Stimulated activated CD4-positive, alpha-beta T cell treated with anti-CD3 and anti-CD28 coated beads, Interleukin-1b, Interleukin-23, amount 100 ng/mL, for 4 hours (primary cell): ENCODE results near the gene NSMCE1.

Source experiments
- DNase-seq, 2 donors: peaks; one replicate each; pipeline ENCODE4 v3.0.0-alpha.2; 2020; ENCODE audit warnings: low read depth in 2 of 2

The NSMCE1 gene, protein sequence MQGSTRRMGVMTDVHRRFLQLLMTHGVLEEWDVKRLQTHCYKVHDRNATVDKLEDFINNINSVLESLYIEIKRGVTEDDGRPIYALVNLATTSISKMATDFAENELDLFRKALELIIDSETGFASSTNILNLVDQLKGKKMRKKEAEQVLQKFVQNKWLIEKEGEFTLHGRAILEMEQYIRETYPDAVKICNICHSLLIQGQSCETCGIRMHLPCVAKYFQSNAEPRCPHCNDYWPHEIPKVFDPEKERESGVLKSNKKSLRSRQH

DNA sequence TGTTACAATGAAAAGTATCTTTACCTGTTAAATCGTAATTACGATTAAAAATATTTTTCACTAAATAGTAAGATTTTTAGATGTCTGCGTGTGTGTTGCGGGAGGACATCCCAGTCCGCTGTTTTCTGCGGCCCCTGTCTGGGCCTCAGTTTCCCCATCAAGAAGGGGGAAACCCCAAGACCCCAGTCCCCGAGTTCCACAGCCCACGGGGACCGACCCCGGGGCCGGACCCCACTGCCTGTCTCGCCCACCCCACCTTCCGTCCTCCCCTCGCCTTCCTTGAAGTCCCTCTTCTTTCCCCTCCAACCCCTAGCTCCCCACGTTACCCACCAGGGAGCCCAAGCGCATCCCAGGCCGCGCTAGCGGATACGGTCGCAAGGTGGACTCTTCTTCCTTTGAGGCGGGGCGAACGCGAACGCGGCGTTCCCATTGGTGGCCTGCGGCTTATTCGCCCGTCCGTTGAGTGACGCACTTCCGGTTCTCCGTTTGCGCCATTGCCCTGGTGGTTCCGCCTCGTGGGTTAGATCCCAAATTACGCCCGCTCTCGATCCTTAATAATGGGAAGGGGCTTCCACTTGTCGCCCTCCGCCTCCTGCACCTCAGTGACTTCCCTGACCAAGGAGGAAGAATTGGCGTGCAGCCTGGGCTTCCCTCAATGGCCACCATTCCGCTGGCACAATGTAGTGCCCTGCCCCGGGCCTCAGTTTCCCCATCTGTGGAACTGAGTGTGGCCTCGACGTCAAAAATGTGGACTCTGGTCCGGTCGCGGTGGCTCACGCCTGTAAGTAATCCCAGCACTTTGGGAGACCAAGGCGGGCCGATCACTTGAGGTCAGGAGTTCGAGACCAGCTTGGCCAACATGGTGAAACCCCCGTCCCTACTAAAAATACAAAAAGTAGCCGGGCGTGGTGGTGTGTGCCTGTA lies at the start of gene NSMCE1:
NSMCE1 (minus strand) TSS at position 397 of the 924 bp plus-strand sequence. CDS start 11,202 bp downstream, outside the sequence.
- peak; percentile 94 to 97 for DNase-seq

DNA sequence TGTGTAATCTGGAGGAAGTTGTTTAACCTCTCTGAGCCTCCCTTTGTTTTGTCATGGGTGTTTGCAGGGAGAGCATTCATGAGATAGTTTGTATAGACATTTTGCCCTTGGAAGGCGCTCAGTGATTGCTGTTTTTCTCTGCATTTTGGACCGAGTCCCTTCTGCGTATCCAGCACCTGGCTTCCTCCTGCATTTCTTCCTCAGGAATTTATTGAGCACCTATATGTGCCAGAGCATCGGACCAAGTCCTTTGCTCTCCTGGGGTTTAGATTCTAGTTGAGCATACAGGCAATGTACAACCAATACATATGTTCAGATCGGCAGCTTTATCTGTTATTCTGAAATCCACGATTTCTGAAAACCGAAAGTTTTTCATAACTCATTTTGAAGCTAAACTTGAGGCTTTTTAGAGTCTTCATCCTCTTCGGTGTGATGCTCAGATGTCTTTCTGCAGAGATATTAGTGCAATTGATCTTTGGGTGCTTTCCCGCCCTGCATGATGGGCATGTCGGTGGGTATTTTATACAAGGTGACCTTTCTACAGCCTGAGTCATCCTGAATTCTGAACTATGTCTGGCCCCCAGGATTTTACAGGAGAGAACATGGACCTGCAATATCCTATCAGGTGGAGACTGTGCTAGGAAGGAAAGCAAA lies 49.3 kb upstream of the NSMCE1 start:
- DNase-seq = no peak

DNA sequence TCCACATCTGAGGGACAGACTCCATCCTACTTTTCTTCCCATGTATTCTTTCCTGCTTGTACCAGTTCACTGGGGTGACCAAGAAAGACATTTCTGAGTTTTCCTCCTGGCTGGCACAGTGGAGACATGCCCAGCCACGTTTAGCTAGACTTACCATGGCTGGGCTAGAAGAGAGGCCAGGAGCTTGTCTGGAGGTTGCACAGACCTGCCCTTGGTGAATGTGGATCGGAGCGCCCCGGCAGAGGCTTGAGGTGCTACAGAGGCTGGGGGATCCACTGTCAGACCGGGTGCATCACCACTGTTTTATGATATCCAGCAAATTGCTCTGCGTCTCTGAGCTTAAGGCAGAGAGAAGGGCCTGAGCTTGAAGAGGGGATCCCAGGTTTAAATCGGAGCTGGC lies 48.7 kb upstream of the NSMCE1 start:
- DNase-seq = no peak

DNA sequence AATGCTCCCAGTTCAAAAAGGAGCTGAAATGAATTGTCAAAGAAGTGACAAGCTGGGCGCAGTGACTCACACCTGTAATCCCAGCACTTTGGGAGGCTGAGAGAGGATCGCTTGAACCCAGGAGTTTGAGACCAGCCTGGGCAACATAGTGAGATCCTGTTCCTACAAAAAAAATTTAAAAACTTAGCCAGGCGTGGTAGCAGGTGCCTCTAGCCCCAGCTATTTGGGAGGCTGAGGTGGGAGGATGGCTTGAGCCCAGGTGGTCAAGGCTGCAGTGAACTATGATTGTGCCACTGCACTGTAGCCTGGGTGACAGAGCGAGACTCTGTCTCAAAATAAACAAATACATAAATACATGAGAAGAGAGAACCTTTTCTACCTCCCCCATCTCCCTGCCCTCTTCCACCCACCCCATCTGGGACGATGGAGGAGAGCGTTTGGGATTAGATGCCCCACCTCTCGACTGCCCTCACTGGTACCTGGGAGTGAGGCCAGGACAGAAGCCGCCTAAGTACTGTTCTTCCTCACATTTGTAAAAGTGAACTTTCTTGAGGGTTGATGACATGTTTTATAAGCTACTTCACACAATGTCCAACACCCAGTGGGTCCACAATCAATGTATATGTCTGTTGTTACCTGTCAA lies 47.6 kb upstream of the NSMCE1 start:
- no peak for DNase-seq

DNA sequence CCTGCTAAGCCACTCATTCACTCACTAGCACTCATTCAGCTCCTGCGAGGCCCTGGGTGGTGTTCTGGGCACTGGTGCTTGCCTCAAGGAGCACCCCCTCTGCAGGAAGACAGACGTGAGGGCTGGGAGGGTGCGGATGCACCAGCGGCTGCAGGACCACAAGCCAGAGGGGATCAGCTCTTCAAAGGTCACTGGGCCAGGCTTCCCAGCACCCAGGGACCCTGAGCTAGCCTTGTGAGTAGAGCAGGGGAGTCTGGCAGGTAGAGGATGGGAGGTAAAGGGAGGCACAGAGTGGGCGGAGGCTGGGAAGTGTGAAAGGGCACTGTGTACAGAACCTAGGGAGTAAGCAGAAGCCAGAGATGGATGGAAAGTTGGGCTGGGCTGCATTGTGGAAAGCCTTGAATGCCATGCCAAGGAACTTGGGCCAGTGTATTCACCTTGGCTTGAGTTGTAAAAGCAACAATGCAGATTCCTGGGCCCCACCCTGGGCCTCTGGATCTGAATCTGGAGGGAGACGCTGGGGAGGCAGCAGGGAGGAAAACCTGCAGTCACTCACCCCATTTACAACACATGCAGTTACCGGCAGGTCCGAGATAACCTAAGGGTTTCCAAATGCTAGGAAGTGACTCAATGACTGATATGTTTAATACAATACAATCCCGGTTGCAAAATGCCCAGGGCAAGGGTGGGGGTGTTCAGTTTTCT lies 46.9 kb upstream of the NSMCE1 start:
- DNase-seq = no peak

DNA sequence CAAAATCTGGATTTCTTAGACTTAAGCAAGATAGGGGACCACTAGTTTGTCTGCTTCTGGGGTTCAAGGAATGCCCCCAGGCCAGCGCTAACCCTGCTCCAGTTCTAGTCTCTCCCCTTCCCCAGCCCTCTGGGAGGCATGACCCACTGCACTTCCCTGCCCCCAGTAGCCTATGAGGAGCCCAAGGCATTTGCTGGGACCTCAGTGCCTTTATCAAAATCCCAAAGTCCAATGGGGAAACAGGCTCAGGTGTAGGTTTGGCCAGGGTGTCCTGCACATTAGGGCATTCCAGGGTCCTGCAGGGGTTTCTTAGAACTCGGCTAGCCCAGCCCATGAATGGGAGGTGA lies 46.4 kb upstream of the NSMCE1 start:
- no peak for DNase-seq

DNA sequence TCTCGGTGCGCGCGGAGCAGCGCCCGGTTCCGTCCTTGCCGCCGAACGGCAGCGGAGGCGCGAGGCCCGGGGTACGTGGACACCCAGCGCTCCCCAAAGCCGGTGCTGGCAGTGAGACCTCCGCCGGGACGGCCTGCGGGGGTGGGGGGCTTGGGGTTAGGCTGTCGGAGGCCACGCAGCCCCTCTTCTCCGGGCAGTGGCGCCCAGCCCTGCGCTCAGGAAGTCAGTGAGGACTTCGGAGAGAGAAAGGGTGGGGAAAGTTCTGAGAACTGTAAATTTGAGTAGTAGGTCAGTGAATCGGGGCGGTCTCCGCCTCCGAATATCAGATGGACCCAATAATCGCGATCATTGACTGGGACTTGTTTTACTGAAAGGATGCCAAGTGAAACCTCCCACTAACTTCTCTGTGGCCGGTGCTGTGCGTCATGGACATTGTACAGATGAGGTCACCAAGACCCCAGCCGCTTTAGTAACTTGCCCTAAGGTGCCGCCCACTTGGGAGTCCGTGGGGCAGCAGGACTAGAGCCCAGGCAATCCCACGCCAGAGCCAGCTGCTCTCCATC lies 45.7 kb upstream of the NSMCE1 start:
- DNase-seq = no peak

DNA sequence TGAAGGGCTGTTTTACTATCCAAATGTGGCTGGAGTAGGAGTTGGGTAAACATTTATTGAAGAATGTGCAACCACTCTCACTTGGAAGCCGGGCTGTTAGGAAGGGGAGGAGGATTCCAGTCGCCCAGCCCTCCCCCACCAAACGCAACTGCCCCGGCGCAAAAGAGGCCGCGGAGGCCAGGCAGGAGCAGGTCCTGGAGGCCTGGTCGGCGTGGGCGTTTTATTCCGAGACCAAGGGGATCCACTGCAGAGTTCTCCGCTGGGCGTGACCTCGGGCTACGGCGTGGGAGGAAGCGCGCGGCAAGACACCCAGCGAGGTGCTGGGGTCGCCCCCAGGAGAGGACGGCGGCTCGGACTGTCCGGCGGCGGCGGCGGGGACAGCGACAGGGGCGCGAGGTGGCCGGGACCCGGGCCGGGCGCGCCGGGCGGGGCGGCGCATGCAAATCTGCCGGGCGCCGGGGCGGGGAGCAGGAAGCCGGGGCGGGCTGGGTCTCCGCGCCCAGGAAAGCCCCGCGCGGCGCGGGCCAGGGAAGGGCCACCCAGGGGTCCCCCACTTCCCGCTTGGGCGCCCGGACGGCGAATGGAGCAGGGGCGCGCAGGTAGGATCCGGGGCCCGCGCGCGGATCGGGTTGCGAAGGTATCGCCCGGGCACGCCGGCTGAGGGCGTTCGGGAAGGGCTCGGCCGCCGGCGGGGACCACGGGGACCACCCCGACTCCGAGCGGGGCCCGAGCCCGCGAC lies 45.0 kb upstream of the NSMCE1 start, which contains the start of gene IL4R:
IL4R (plus strand) TSS at position 553 of the 739 bp plus-strand sequence. CDS start 26,230 bp downstream, outside the sequence.
- peak; percentile 43 to 58 for DNase-seq

DNA sequence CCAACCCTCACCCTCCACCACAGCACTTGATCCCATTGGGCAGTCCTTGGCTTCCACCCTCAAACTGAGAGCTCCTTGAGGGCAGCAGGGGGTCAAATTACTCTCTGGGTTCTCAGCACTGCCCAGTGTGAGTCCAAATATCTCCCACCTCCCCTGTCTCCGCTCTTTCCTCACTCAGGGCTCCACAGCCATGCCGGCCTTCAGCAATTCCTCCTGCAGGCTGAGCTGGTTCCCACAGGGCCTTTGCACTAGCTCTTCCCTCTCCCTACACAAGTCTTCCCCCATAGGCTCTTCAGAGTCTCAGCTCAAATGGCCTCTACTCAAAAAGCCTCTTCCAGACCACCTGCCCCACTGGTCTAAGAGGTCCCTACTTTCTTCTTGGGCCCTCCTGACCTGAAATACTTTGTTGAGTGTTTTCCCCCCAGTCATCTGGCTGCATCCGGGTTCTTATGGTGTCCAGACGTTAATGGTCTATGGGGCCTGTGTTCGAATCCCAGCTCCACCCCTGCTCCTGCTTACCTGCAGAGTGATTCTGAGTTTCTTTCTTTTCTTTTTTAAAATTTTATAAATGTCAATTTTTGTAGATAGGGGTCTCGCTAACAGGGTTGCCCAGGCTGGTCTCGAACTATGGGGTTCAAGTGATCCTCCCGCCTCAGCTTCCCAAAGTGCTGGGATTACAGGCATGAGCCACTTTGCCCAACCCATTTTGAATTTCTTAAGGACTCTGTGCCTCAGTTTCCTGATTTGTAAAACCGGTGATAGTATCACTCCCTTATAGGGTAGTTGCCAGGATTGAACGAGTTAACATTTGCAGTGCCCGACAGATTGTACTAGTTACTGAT lies 44.2 kb upstream of the NSMCE1 start:
- DNase-seq = no peak

DNA sequence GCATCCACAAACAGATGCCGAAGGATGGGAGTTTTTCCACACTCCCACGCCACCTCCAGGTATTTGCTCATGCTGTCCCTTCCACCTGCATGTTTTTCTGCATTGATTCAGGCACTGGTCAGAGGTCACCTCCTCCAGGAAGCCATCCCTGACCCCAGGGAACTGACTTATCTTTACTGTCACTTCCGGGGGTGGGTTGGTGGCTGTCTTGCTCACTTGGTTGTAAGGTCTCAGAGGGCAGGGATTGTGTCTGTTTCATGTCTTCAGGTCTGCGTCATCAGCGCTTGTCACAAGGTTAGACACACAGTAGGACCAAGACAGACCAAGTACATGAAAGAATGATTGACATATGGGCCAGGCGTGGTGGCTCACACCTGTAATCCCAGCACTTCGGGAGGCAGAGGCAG lies 43.3 kb upstream of the NSMCE1 start:
- DNase-seq = no peak

DNA sequence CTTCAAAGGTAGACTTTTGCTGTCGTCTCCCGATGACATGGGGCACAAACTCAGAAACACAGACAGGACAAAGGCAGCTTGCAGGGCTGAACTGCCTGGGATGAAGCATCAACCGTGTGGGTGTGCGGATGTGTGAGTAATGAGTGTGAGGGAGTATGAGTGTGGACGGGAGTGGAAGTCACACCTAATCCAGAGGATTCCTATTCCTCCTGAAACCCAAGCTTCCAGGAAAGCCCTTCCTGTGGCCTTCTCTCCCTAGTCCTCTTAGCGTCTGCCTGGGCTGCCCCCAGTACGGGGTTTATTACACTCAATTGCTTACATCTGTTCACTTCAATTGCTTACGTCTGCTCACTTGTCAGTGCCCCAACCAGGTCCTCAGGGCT lies 42.9 kb upstream of the NSMCE1 start:
- no peak for DNase-seq

DNA sequence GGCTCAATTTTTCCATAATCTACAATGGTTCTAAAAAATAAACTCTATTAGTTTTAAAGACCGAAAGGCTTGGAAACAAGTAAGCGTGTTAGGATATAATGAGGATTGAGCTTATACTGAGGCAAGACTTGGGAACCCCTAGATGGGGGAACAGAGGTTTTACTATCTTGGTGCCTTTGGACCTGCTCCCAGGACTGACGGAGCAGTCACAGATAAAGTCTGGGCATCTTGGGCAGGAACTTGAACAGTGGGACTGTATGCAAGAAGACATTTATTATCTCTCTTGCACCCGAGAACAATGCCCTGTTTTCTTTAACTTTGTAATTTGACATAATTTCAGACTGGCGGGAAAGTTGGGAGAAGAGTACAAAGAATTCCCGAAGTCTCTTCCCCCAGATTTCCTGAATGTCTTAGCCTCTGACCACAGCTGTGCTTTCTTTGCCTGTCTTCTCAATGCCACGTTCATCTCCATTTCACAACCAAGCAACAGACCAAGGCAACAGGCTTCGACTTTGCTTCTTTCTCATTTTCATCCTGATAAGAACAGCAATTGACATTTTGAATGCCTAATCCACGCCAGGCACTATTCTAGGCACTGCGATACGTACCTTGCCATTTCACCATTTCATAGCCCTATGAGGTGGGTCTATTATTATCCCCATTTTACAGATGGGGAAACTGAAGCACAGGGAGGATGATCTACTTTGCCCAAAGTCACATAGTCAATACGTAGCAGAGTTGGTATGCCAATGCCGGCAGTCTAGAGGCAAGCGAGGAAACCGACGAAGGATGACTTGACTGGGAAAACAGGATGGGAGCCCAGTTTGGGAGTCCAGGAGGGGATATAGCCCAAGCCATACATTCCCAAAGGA lies 42.2 kb upstream of the NSMCE1 start:
- DNase-seq = no peak

DNA sequence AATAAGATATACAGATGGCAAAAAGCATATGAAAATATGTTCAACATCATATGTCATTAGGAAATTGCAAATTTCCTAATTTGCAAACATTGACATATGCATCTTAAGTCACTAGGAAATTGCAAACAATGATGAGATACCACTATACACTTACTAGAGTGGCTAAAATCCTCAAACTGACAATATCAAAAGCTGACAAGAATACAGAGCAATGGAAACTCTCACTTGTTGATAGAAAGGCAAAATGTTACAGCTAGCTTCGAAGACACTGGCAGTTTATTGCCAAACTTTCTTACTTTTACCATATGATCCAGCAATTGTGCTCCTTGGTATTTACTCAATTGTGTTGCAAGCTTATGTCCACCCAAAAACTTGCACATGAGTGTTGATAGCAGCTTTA lies 40.2 kb upstream of the NSMCE1 start:
- DNase-seq = no peak

DNA sequence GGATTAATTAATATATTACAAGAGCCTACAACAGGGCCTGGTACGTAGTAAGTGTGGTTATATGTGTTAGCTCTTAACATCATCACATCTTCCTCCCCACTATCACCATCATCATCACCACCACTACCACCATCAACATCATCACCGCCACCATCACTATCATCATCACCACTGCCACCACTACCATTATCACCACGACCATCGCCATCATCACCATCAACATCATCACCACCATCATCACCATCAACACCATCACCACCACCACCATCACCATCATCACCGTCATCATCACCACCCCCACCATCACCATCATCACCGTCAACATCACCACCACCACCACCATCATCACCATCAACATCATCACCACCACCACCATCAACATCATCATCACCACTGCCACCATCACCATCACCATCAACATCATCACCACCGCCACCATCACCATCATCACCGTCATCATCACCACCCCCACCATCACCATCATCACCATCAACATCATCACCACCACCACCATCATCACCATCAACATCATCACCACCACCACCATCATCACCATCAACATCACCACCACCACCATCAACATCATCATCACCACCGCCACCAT lies 37.4 kb upstream of the NSMCE1 start:
- no peak for DNase-seq

DNA sequence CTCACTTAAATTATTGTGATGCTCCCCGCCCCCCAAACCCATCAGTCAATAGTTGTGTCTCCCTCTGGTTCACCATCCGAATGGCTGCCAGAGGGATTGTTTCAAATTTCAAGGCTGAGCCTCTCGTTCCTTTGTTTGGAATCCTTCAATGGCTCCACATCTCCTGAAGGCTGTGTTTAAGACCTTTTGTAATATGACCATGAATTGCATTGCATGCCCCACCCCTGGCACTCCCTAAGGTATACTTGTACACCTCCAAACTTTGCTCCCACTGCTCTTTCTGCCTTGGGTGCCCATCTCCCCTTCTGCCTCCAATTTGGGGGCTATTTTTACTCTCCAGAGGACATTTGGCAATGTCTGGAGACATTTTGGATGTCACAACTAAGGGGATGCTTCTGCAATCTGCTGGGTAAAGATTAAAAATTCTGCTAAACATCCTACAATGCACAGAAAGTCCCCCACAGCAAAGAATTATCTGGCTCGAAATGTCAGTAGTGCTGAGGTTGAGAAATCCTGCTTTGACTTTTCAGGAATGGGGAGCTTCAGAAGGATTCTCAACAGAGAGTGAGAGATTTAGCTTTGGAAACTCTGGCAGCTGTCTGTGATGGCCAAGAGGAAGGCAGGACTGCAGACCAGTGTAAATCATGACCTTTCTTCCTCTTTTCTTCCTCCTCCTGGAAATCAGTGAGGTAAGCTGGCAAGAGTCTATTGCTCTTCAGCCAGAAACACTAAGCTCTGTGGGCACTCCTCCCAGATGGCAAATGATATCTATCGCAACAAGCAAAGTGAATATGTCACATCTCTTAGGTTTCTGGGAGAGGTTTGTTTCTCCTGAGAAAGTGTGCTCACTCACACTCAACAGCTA lies 36.5 kb upstream of the NSMCE1 start:
- no peak for DNase-seq

DNA sequence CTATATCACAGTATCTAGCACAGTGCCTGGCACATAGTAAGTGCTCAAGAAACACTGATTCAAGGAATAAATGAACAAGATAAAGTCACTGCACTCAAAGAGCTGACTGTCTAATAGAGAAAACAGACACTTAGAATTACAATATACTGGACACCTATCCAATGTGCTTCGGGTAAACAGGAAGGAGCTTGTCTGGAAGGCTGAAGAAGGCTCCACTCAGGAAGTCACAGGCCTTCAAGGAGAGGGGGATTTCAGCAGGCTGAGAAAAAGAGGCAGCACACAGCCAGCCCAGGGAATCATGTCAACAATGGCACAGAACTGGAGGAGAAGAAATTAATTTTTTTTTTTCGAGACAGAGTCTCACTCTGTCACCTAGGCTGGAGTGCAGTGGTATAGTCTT lies 35.5 kb upstream of the NSMCE1 start:
- DNase-seq = no peak
